Kidney glomerular epithelial cell (primary cell): ENCODE results near the gene ANKRD36C.
"Not testable (repeated sequence)": the region's sequence is repeated elsewhere in the genome, so short reads cannot be mapped to it uniquely, and the experiment has no call there.

ENCODE experiments used
- DNase-seq: peaks from one replicate; lab custom pipeline; 2025; lab: John Stamatoyannopoulos, UW

The ANKRD36C gene

GRCh38 chr2:95991351-95992094 lies at the start of gene ANKRD36C:
Gene ANKRD36C (minus strand): TSS chr2:95991824. CDS start chr2:95991708, 116 bp downstream.
- DNase-seq: not testable (repeated sequence)

- not testable (repeated sequence) for DNase-seq
These were observed 43.9 kb upstream of the ANKRD36C start for GRCh38 chr2:96035554-96035953.

GRCh38 chr2:96034792-96035191 lies 43.2 kb upstream of the ANKRD36C start, which contains the start of gene GPAT2:
Gene GPAT2 (minus strand): TSS chr2:96034916. CDS start chr2:96032359, 2,557 bp downstream.
- not testable (repeated sequence) for DNase-seq

- not testable (repeated sequence) for DNase-seq
These were observed 42.4 kb upstream of the ANKRD36C start for GRCh38 chr2:96033997-96034396.

- not testable (repeated sequence) for DNase-seq
These were observed 36.2 kb upstream of the ANKRD36C start for GRCh38 chr2:96027725-96028325.

GRCh38 chr2:96025755-96026154 lies 34.1 kb upstream of the ANKRD36C start:
- DNase-seq: not testable (repeated sequence)

GRCh38 chr2:96025194-96025492 lies 33.5 kb upstream of the ANKRD36C start:
- no peak for DNase-seq

- no peak for DNase-seq
These were observed 32.9 kb upstream of the ANKRD36C start for GRCh38 chr2:96024336-96025193.

GRCh38 chr2:96023701-96024100 lies 32.1 kb upstream of the ANKRD36C start:
- not testable (repeated sequence) for DNase-seq

- DNase-seq: not testable (repeated sequence)
These were observed 31.2 kb upstream of the ANKRD36C start for GRCh38 chr2:96022701-96023447.

- DNase-seq: not testable (repeated sequence)
These were observed 30.5 kb upstream of the ANKRD36C start for GRCh38 chr2:96022126-96022525.

- DNase-seq: not testable (repeated sequence)
These were observed 29.5 kb upstream of the ANKRD36C start for GRCh38 chr2:96021142-96021541.

GRCh38 chr2:96019909-96020590 lies 28.4 kb upstream of the ANKRD36C start:
- not testable (repeated sequence) for DNase-seq

GRCh38 chr2:96016321-96016720 lies 24.7 kb upstream of the ANKRD36C start:
- not testable (repeated sequence) for DNase-seq

GRCh38 chr2:96012792-96013264 lies 21.2 kb upstream of the ANKRD36C start:
- DNase-seq: not testable (repeated sequence)

GRCh38 chr2:96012086-96012791 lies 20.6 kb upstream of the ANKRD36C start:
- not testable (repeated sequence) for DNase-seq

- not testable (repeated sequence) for DNase-seq
These were observed 19.5 kb upstream of the ANKRD36C start for GRCh38 chr2:96011129-96011455.

- not testable (repeated sequence) for DNase-seq
These were observed 18.9 kb upstream of the ANKRD36C start for GRCh38 chr2:96010320-96011128.

- not testable (repeated sequence) for DNase-seq
These were observed 18.2 kb upstream of the ANKRD36C start for GRCh38 chr2:96009833-96010232.

- not testable (repeated sequence) for DNase-seq
These were observed 16.4 kb upstream of the ANKRD36C start for GRCh38 chr2:96008051-96008450.
